Measurements from ENCODE around the gene TRMU.

The TRMU gene

DNA sequence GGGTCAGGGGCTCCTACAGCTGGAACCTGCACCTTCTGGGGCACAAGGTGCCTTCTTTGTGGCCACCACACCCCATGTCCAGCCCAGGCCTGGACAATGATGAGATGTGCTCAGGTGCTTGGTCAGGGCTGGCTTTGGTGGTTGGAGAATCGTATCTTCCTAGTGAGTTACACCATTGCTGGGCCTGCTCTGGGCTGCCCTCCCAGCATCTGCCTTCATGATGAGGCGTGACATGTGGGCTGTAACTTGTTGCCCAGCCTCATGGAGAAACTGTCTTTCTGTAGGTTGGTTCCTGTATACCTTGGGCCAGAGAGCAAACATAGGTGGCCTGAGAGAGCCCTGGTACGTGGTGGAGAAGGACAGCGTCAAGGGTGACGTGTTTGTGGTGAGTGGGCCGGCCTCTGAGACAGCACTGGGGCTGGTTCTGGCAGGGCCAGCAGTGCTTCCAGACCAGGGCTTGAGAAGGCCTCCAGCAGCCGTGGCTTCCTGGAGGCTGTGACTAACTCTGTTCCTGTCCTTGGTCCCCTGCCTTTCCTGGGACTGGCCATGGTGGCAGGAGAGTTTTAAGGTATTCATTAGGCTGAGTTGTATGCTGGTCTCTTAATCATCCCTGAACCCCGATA, 18.1 kb downstream of the TRMU start:
- Histone ChIP-seq H3K9ac (ENCODE audit: low read length) (no peak overlapping the region), H3K27me3 (ENCODE audit: control insufficient read depth in 1 of 2, insufficient read depth in 2 of 2, low read length in 2 of 2) (no peaks in the 10 kb centered on the region), H3K9me3 (ENCODE audit: low read length) (no peaks in the 10 kb centered on the region), H3K4me1 (ENCODE audit: insufficient read depth, low read length) (no peaks in the 10 kb centered on the region), H3K4me3 (ENCODE audit: low read depth in 1 of 2, low read length in 2 of 2) (no peak overlapping the region), H3K36me3 (ENCODE audit: insufficient read depth, low read length) (peaks cover 60% of the 10 kb centered on the region), H3K27ac (ENCODE audit: low read depth, low read length) (no peak overlapping the region)

DNA sequence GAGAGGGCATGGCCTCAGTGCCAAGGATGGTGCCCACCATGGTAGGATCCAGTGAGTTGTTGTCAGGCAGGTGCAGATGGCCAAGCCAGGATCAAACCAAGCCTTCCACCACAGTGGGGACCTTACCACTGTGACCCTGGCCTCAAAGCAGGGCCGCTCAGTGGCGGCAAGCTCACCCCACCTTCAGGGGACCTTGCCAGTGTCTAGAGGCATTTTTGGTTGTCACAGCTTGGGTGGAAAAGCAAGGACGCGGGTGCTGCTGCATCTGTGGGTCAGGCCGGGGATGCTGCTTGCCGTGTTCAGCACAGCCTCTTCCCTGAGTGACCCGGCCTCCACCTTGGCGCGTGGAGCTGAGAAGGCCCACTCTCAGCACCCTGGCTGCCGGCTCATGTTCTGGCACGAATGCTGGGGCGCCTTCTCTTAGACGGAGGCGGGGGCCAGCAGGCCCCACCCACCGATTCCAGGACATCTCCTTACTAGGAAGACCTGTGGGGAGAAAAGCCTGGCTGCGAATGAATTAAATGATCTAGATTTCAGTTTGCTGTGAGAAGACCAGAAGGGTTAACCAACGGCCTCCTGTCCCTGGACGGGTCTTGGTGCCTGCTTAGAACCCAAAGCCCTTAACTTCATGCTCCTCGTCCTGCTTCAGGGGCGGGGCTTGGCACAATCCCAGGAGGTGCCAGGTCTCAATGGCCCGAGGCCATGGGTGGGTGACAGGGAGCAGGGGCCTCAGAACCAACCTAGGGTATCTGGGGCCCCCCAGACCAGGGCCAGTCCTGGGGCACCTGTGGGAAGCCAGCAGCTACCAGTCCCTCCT, 18.9 kb downstream of the TRMU start:
- no peaks in the 10 kb centered on the region for H3K27me3 ChIP-seq (ENCODE audit: control insufficient read depth in 1 of 2, insufficient read depth in 2 of 2, low read length in 2 of 2)
- peaks cover 53% of the 10 kb centered on the region for H3K36me3 ChIP-seq (ENCODE audit: insufficient read depth, low read length)
- no peak overlapping the region for H3K27ac ChIP-seq (ENCODE audit: low read depth, low read length)
- H3K9me3 ChIP-seq (ENCODE audit: low read length), result no peaks in the 10 kb centered on the region
- no peak overlapping the region for H3K4me3 ChIP-seq (ENCODE audit: low read depth in 1 of 2, low read length in 2 of 2)
- H3K4me1 ChIP-seq (ENCODE audit: insufficient read depth, low read length), result no peaks in the 10 kb centered on the region
- H3K9ac ChIP-seq (ENCODE audit: low read length), result no peak overlapping the region

DNA sequence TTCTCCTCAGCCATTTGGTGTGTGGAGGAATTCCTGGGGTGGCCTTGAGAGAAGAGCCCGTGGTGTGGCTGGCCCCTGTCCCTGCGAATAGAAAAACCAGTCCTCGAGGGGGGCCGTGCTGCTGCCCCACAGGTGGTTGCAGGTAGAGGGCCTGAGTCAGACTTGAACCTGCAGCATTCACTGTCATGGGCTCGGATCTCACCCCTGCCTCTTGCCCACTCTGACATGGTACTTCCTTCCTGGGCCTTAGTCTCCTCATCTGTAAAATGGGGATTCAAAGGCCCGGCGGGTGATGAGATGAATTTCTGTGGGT, 19.4 kb downstream of the TRMU start:
- Histone ChIP-seq H3K9ac (ENCODE audit: low read length) (no peak overlapping the region), H3K9me3 (ENCODE audit: low read length) (no peaks in the 10 kb centered on the region), H3K27ac (ENCODE audit: low read depth, low read length) (no peak overlapping the region), H3K36me3 (ENCODE audit: insufficient read depth, low read length) (peaks cover 50% of the 10 kb centered on the region), H3K4me1 (ENCODE audit: insufficient read depth, low read length) (no peaks in the 10 kb centered on the region), H3K27me3 (ENCODE audit: control insufficient read depth in 1 of 2, insufficient read depth in 2 of 2, low read length in 2 of 2) (no peaks in the 10 kb centered on the region), H3K4me3 (ENCODE audit: low read depth in 1 of 2, low read length in 2 of 2) (no peak overlapping the region)

DNA sequence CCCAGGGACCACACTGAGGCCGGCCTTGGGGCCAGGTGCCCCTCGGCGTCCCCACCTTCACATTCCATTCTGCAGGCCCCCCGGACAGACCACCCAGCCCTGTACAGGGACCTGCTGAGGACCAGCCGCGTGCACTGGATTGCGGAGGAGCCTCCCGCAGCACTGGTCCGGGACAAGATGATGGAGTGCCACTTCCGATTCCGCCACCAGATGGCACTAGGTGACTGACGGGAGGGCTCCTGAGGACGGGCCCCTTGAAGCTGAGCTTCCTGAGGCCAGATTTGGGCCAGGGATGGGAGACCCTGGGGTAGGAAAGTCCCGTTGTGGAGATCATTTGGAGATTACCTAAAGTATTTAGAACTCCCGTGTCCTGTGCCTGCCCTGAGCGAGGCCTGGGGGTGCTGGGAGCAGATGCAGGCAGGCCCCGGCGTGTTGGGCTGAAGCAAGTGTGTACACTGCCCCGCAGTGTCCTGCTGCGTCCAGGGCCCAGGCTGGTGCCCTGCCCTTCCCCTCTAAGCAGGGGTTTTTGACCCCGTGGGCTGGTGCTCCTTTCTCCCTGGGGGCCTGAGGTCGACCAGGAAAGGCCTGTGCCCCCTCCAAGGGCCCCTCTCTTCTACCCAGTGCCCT, 20.0 kb downstream of the TRMU start:
- H3K9me3 ChIP-seq (ENCODE audit: low read length), result no peaks in the 10 kb centered on the region
- no peaks in the 10 kb centered on the region for H3K27me3 ChIP-seq (ENCODE audit: control insufficient read depth in 1 of 2, insufficient read depth in 2 of 2, low read length in 2 of 2)
- peaks cover 47% of the 10 kb centered on the region for H3K36me3 ChIP-seq (ENCODE audit: insufficient read depth, low read length)
- H3K27ac ChIP-seq (ENCODE audit: low read depth, low read length), result no peak overlapping the region
- no peak overlapping the region for H3K9ac ChIP-seq (ENCODE audit: low read length)
- no peak overlapping the region for H3K4me3 ChIP-seq (ENCODE audit: low read depth in 1 of 2, low read length in 2 of 2)
- H3K4me1 ChIP-seq (ENCODE audit: insufficient read depth, low read length), result no peaks in the 10 kb centered on the region

DNA sequence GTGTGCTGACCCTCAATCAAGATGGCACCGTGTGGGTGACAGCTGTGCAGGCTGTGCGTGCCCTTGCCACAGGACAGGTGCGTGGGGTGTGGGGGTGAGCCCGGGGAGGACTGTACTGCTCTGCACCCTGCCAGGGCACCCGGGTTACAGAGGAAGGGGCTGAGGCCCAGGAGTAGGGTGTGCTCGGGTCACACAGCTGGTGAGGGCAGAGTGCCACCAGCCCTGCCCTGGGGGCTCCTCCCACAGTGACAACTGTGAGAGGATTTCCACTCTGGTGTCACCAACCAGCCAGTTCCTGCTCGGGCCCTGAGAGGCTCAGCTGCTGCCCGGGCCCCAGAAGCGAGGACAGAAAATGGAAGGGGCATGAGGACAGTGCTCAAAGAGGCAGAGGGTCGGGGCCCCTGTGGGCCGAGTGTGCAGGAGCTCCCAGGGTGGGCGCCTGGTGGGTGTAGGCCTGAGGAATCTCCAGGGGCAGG, 20.5 kb downstream of the TRMU start:
- Histone ChIP-seq H3K27me3 (ENCODE audit: control insufficient read depth in 1 of 2, insufficient read depth in 2 of 2, low read length in 2 of 2) (no peaks in the 10 kb centered on the region), H3K27ac (ENCODE audit: low read depth, low read length) (no peak overlapping the region), H3K9me3 (ENCODE audit: low read length) (no peaks in the 10 kb centered on the region), H3K36me3 (ENCODE audit: insufficient read depth, low read length) (peaks cover 42% of the 10 kb centered on the region), H3K9ac (ENCODE audit: low read length) (no peak overlapping the region), H3K4me1 (ENCODE audit: insufficient read depth, low read length) (no peaks in the 10 kb centered on the region), H3K4me3 (ENCODE audit: low read depth in 1 of 2, low read length in 2 of 2) (no peak overlapping the region)

DNA sequence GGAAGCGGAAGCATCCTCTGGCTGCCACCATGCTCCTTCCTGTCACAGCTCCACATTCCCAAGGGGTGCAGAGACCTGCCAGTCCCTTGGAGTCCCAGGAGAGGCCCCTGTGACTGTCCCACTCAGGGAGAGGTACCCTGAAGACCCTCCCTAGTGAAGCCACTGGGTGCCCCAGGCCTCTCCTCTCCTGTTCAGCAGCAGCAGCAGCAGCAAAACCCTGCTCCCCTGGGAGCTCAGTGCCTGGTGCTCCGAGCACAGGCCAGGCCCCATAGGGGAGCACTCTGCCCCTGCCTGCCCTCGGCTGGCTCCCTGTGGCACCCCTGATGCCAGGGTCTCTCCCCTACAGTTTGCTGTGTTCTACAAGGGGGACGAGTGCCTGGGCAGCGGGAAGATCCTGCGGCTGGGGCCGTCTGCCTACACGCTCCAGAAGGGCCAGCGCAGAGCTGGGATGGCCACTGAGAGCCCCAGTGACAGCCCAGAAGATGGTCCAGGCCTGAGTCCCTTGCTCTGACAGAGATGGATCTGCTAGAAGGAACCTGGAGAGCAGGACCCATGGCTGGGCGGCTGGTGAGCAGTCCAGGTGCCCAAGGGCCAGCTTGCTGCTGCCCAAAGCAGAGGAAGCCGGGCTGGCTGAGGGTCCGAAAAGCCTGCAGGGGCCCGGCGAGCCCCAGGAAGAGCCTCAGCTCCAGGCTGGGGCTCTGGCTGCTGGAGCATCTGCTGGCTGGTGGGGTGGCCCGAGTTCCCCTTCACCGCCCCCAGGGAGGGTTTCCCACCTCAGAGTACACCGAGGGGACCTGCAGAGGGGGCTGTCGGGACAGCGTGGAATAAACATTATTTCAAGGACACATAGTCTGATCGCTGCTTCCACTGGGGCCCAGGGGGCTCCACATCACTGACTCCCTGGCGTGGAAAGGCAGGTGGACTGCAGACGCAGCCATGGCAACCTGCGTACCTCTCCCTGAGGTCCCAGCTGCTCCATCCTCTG, 21.3 kb downstream of the TRMU start:
- Histone ChIP-seq H3K9me3 (ENCODE audit: low read length) (no peaks in the 10 kb centered on the region), H3K27me3 (ENCODE audit: control insufficient read depth in 1 of 2, insufficient read depth in 2 of 2, low read length in 2 of 2) (no peaks in the 10 kb centered on the region), H3K4me1 (ENCODE audit: insufficient read depth, low read length) (no peaks in the 10 kb centered on the region), H3K9ac (ENCODE audit: low read length) (no peak overlapping the region), H3K27ac (ENCODE audit: low read depth, low read length) (no peak overlapping the region), H3K4me3 (ENCODE audit: low read depth in 1 of 2, low read length in 2 of 2) (no peak overlapping the region), H3K36me3 (ENCODE audit: insufficient read depth, low read length) (peaks cover 34% of the 10 kb centered on the region)

DNA sequence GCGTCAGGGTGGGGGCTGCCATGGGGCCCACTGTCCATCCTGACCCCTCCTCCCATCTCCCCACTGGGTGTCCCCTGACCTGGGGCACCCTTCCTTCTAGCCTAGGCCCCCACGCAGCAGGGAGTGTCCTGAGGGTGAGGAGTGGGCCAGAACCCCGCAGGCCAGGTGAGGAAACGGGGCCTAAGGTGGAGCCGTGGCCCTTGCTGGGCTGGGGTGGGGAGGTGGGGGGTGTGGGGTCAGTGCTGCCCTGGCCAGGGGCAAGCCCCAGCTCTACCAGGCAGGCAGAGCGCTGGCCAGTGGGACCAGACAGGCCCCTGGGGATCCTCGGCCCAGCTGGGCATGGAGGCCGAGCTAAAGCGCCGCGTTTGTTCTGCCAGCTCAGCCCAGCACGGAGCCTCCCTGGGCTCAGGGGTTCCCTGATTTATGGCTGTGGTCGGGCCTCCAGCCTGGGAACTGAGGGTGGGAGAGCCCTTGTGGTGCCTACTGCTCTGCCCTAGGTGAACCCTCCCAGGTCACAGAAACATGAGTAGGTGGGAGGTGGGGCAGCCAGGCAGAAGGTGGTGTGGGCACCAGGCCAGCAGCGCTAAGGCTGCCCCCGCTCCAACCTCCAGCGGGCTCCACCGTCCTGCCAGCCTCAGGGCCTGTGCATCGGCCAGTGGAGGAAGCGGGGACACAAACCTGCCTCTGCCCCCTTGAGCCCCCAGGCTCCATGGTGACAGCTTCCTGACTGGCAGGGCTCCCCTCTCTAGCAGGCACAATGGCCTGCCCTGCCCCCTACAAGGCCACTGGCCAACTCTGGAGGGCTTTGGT, 22.4 kb downstream of the TRMU start:
- peaks cover 23% of the 10 kb centered on the region for H3K36me3 ChIP-seq (ENCODE audit: insufficient read depth, low read length)
- H3K4me1 ChIP-seq (ENCODE audit: insufficient read depth, low read length), result no peaks in the 10 kb centered on the region
- peaks cover 0 to 4% of the 10 kb centered on the region in 2 donors for H3K27me3 ChIP-seq (ENCODE audit: control insufficient read depth in 1 of 2, insufficient read depth in 2 of 2, low read length in 2 of 2)
- H3K4me3 ChIP-seq (ENCODE audit: low read depth in 1 of 2, low read length in 2 of 2), result no peak overlapping the region
- H3K9me3 ChIP-seq (ENCODE audit: low read length), result no peaks in the 10 kb centered on the region
- no peak overlapping the region for H3K9ac ChIP-seq (ENCODE audit: low read length)
- no peak overlapping the region for H3K27ac ChIP-seq (ENCODE audit: low read depth, low read length)

DNA sequence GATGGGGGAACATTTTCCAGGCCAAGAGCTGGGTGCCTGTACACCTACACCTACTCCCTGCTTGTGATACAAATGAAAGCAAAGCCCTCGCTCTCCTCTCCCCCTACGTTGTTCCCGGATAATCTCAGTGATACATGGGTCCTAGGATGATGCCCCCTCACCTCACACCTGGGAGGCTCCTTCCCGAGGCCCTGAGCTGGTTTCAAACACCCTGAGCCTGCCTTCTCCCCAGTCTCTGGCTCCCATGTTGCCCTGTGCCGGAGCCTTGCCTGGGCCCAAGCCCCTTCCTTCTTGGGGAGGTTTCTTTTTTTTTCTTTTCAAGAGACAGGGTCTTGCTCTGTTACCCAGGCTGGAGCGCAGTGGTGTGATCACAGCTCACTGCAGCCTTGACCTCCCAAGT, 23.3 kb downstream of the TRMU start:
- Histone ChIP-seq H3K27ac (ENCODE audit: low read depth, low read length) (no peak overlapping the region), H3K27me3 (ENCODE audit: control insufficient read depth in 1 of 2, insufficient read depth in 2 of 2, low read length in 2 of 2) (peaks cover 0 to 8% of the 10 kb centered on the region in 2 donors), H3K36me3 (ENCODE audit: insufficient read depth, low read length) (peaks cover 15% of the 10 kb centered on the region), H3K4me3 (ENCODE audit: low read depth in 1 of 2, low read length in 2 of 2) (no peak overlapping the region), H3K9ac (ENCODE audit: low read length) (no peak overlapping the region), H3K4me1 (ENCODE audit: insufficient read depth, low read length) (no peaks in the 10 kb centered on the region), H3K9me3 (ENCODE audit: low read length) (no peaks in the 10 kb centered on the region)

DNA sequence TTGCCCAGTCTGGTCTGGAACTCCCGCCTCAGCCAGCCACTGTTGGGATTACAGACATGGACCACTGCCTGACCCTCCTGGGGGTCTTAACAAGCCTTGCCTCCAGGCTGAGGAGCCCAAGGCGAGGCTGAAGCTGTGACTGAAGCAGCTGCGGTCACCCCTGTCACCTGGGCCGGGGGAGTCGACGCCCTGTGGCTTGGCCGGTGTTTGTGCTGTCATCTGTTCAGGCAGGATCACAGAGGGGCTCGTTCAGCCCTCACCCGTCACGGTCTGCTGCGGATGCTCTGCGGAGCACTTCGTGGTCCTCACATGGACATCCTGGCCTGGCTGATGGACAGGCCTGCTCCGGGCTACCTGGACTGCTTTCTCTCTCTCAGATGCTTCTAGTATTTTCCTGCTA, 23.8 kb downstream of the TRMU start:
- Histone ChIP-seq H3K27ac (ENCODE audit: low read depth, low read length) (no peak overlapping the region), H3K4me1 (ENCODE audit: insufficient read depth, low read length) (no peaks in the 10 kb centered on the region), H3K27me3 (ENCODE audit: control insufficient read depth in 1 of 2, insufficient read depth in 2 of 2, low read length in 2 of 2) (peaks cover 0 to 14% of the 10 kb centered on the region in 2 donors), H3K9ac (ENCODE audit: low read length) (no peak overlapping the region), H3K36me3 (ENCODE audit: insufficient read depth, low read length) (peaks cover 9% of the 10 kb centered on the region), H3K4me3 (ENCODE audit: low read depth in 1 of 2, low read length in 2 of 2) (no peak overlapping the region), H3K9me3 (ENCODE audit: low read length) (no peaks in the 10 kb centered on the region)

DNA sequence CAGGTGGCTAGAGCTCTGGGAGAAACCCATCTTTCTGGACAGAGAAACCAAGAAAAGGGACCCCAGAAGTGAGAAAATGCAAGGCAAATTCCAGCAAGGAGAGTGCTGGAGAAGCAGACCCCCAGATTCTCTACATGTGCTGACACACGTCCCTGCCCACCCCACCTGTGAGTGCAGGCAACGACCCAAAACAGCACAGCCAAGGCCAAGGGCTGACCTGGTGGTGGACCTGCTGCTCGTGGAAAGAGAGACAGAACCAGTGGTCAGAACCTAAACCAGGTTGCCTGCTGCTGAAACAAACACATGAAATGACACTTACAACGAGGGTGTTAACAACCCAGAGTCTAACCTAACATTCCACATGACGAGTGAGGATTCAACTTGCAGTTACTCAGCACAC, 24.6 kb downstream of the TRMU start:
- peaks cover 0 to 21% of the 10 kb centered on the region in 2 donors for H3K27me3 ChIP-seq (ENCODE audit: control insufficient read depth in 1 of 2, insufficient read depth in 2 of 2, low read length in 2 of 2)
- H3K4me1 ChIP-seq (ENCODE audit: insufficient read depth, low read length), result no peaks in the 10 kb centered on the region
- H3K27ac ChIP-seq (ENCODE audit: low read depth, low read length), result no peak overlapping the region
- H3K9ac ChIP-seq (ENCODE audit: low read length), result no peak overlapping the region
- peaks cover 2% of the 10 kb centered on the region for H3K36me3 ChIP-seq (ENCODE audit: insufficient read depth, low read length)
- H3K4me3 ChIP-seq (ENCODE audit: low read depth in 1 of 2, low read length in 2 of 2), result no peak overlapping the region
- no peaks in the 10 kb centered on the region for H3K9me3 ChIP-seq (ENCODE audit: low read length)
